ENCODE measurements around the gene LENEP.

DNA sequence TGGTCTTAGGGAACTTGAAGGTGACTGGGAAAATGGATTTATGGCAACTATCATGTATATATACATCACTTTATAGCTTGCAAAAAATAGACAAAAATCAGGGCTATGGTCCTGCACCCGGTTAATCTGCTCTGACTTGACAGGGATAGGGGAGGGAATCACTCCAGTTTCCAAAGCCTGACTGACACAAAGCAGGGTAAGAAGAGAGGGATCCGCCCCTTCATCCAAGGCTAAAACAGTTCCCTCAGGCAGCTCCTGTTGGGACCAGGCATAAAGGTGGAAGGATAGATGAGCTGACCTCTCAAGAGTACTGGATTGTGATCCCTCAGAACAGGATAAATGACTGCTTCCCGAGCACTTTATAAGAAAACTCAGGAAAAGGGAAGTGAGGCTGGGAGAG, 38.8 kb upstream of the LENEP start:
- no peak for TF ChIP-seq EZH2phosphoT487 (IDR thresholded peaks at IDR 0.05; ENCODE audit: insufficient read depth, low read depth)
- TF ChIP-seq EZH2 (IDR thresholded peaks at IDR 0.05; ENCODE audit: insufficient read depth, poor library complexity, severe bottlenecking): no peak

Data from GM23248 (cell line).